Breast epithelium (tissue), 4 donors: ENCODE data around the gene AKR7A3. TPM values are rescaled to one million over a fixed set of nuclear protein-coding genes. Genes with fewer than 3 reads are reported as not detected.
A peak's percentile ranks its signal among the peaks of the same experiment; 100 is the strongest.

Experiments used
- DNase-seq, 2 donors: peaks; one replicate each; pipeline ENCODE4 v3.0.0-alpha.2; 2019; ENCODE audit warnings: low spot score in 2 of 2
- H3K27ac ChIP-seq, 2 donors: fragments of 200-600 bp; sonication (generic) in 1 of 2; one replicate each; pipeline ENCODE4 v1.5.1; 2016 to 2019; ENCODE audit warnings: mild to moderate bottlenecking in 1 of 2
- H3K27me3 ChIP-seq, 2 donors: fragments of 200-600 bp; sonication (generic) in 1 of 2; one replicate each; pipeline versions ENCODE4 v1.5.1 to v1.6.0; 2017 to 2019; ENCODE audit warnings: control low read depth in 1 of 2, mild to moderate bottlenecking in 1 of 2
- H3K36me3 ChIP-seq: fragments of 200-600 bp; one replicate; pipeline ENCODE4 v1.5.1; 2019
- H3K4me1 ChIP-seq, 2 donors: fragments of 200-600 bp; sonication (generic); one replicate each; pipeline ENCODE4 v1.5.1; 2016 to 2019; ENCODE audit warnings: control low read depth in 1 of 2
- H3K4me3 ChIP-seq, 3 donors: fragments of 200-600 bp; sonication (generic); 1 replicate in 2 of 3; 2 replicates in 1 of 3; pipeline ENCODE4 v1.5.1; 2016 to 2019; ENCODE audit warnings: mild to moderate bottlenecking in 3 of 3, moderate library complexity in 2 of 3
- H3K9me3 ChIP-seq, 2 donors: fragments of 200-600 bp; sonication (generic) in 1 of 2; one replicate each; pipeline ENCODE4 v1.5.1; 2016 to 2019; ENCODE audit warnings: control low read depth in 1 of 2
- CTCF ChIP-seq, 3 donors: fragments of 450-650 bp; IDR thresholded peaks; one replicate each; pipeline ENCODE4 v1.5.1; 2016 to 2017; ENCODE audit warnings: antibody characterized with exemption in 3 of 3, mild to moderate bottlenecking in 3 of 3, moderate library complexity in 3 of 3
- POLR2A ChIP-seq: fragments of 450-650 bp; IDR thresholded peaks from one replicate; pipeline ENCODE4 v1.6.1; 2016; ENCODE audit warnings: antibody characterized with exemption, mild to moderate bottlenecking, moderate library complexity
- POLR2AphosphoS5 ChIP-seq, 3 donors: sonication (generic); formaldehyde crosslinking; IDR thresholded peaks; one replicate each; pipeline ENCODE4 v1.6.1; 2017; ENCODE audit warnings: antibody characterized with exemption in 3 of 3
- intact Hi-C: fragments of 100-400 bp; cut with DNase I; formaldehyde crosslinking; loops from one replicate; pipeline ENCODE4 v1.15.1; 2023; ENCODE audit warnings: low total_unique reads
- total RNA-seq, 3 donors: library from RNA; depleted of rRNA; stranded (reverse); fragments of >200 nt; gene quantifications; one replicate each; pipeline ENCODE4 v1.1.0, GENCODE V29; 2016

The AKR7A3 gene
- total RNA-seq, 3 donors from 2014 or later = 1.4 to 7.9 (median 5.1) TPM

GRCh38 chr1:19239876-19240275 lies 48.7 kb downstream of the AKR7A3 start:
- Histone ChIP-seq H3K36me3 (no peaks in the 10 kb centered on the region), H3K9me3 (no peaks in the 10 kb centered on the region), H3K4me1 (no peaks in the 10 kb centered on the region), H3K4me3 (no peak overlapping the region), H3K27ac (peak overlapping the region in 1 of 2 donors; percentile 17), H3K27me3 (no peaks in the 10 kb centered on the region)
- DNase-seq = no peak
- TF ChIP-seq POLR2A (no peak), CTCF (IDR thresholded peaks at IDR 0.05) (no peak), POLR2AphosphoS5 (IDR thresholded peaks at IDR 0.05) (no peak)
- intact Hi-C loops = no loop called here

GRCh38 chr1:19234224-19234623 lies 54.3 kb downstream of the AKR7A3 start:
- Histone ChIP-seq H3K9me3 (no peaks in the 10 kb centered on the region), H3K4me1 (no peaks in the 10 kb centered on the region), H3K27me3 (no peaks in the 10 kb centered on the region), H3K36me3 (peaks cover 5% of the 10 kb centered on the region), H3K4me3 (no peak overlapping the region), H3K27ac (no peak overlapping the region)
- intact Hi-C loops = no loop called here
- no peak for TF ChIP-seq CTCF (IDR thresholded peaks at IDR 0.05)
- TF ChIP-seq POLR2A = no peak
- no peak for DNase-seq

Other genes starting within 250 kb of the AKR7A3 start
- gene UBR4, start 78.5 kb downstream of the AKR7A3 start, total RNA-seq = 100 to 1,000 TPM; 114 to 145 (median 140) TPM
- 10 to 100 TPM; 22.3 to 42.3 (median 32.3) TPM for gene EMC1, start 37.2 kb downstream of the AKR7A3 start, total RNA-seq
- 10 to 100 TPM; 18.9 to 35.4 (median 27.4) TPM for gene MRTO4, start 37.0 kb downstream of the AKR7A3 start, total RNA-seq
- gene AKR7A2, start 23.4 kb upstream of the AKR7A3 start, total RNA-seq = 100 to 1,000 TPM in 1 of 3 donors, 10 to 100 TPM in 2; 65.9 to 116 (median 80.5) TPM
- gene SLC66A1, start 23.6 kb upstream of the AKR7A3 start, total RNA-seq = 10 to 100 TPM in 2 of 3 donors, 1 to 10 TPM in 1; 6.2 to 13.9 (median 13.1) TPM
- 100 to 1,000 TPM; 112 to 114 (median 113) TPM for gene CAPZB, start 196.8 kb upstream of the AKR7A3 start, total RNA-seq